Measurements from ENCODE around the gene SLC38A1. TPM values are rescaled to one million over a fixed set of nuclear protein-coding genes. Genes with fewer than 3 reads are reported as not detected.
"Not testable (repeated sequence)": the region's sequence is repeated elsewhere in the genome, so short reads cannot be mapped to it uniquely, and the experiment has no call there.

Gene SLC38A1
- total and polyA plus RNA-seq, 5 experiments from 2014 or later: 255 to 343 (median 308) TPM

- POLR2A ChIA-PET: interaction anchor here (0.5 to 1.3 kb wide), 3 partner anchors 55 to 91 kb away, joined by 3 to 8 read pairs (median 4); partner anchors contain the start of gene SLC38A1
- DNase-seq (no peak), ATAC-seq (no peak)
- Mint-ChIP-seq H3K4me3 (peak overlapping the region in 3 of 10 donors; percentile 5 to 40 (median 19)), H3K4me1 (peaks cover 22 to 78% (median 52%) of the 10 kb centered on the region in 4 donors), H3K27me3 (no peaks in the 10 kb centered on the region), H3K9me3 (no peaks in the 10 kb centered on the region), H3K27ac (peak overlapping the region; percentile 28 to 91 (median 68)), H3K36me3 (peaks cover 0 to 24% (median 3%) of the 10 kb centered on the region in 3 donors)
These were observed 89.0 kb downstream of the SLC38A1 start for GRCh38 chr12:46179693-46180452.

GRCh38 chr12:46177837-46178608, 90.8 kb downstream of the SLC38A1 start:
- peak overlapping the region; percentile 8 to 95 (median 82) for H3K27ac Mint-ChIP-seq
- peak overlapping the region; percentile 19 to 81 (median 71) for H3K4me3 Mint-ChIP-seq
- no peaks in the 10 kb centered on the region for H3K9me3 Mint-ChIP-seq
- peak; percentile 77 to 92 for ATAC-seq
- H3K4me1 Mint-ChIP-seq: peaks cover 27 to 77% (median 56%) of the 10 kb centered on the region in 4 donors
- DNase-seq: peak in 6 of 10 donors; percentile 23 to 67 (median 35)
- H3K27me3 Mint-ChIP-seq: no peaks in the 10 kb centered on the region
- POLR2A ChIA-PET: interaction anchor here (1.2 to 1.9 kb wide), 3 partner anchors 37 to 193 kb away, joined by 4 to 11 read pairs (median 7); partner anchors contain the start of gene SLC38A1
- peaks cover 0 to 9% (median 3%) of the 10 kb centered on the region in 3 donors for H3K36me3 Mint-ChIP-seq

- POLR2A ChIA-PET: interaction anchor here (1.4 to 1.9 kb wide), 2 partner anchors 92 to 194 kb away, joined by 7 to 11 read pairs; partner anchors contain the start of gene SLC38A1
- H3K27ac Mint-ChIP-seq: peak overlapping the region; percentile 8 to 95 (median 70)
- H3K36me3 Mint-ChIP-seq: peaks cover 0 to 2% (median 0%) of the 10 kb centered on the region in 3 donors
- H3K4me1 Mint-ChIP-seq: peaks cover 27 to 78% (median 56%) of the 10 kb centered on the region in 4 donors
- H3K9me3 Mint-ChIP-seq: no peaks in the 10 kb centered on the region
- H3K4me3 Mint-ChIP-seq: peak overlapping the region in 5 of 10 donors; percentile 3 to 81 (median 50)
- no peak for ATAC-seq
- no peak for DNase-seq
- no peaks in the 10 kb centered on the region for H3K27me3 Mint-ChIP-seq
These were observed 91.8 kb downstream of the SLC38A1 start for GRCh38 chr12:46177025-46177424.

- Mint-ChIP-seq H3K27ac (peak overlapping the region in 6 of 10 donors; percentile 11 to 65 (median 36)), H3K9me3 (no peaks in the 10 kb centered on the region), H3K4me3 (no peak overlapping the region), H3K4me1 (peaks cover 23 to 60% (median 42%) of the 10 kb centered on the region in 4 donors), H3K36me3 (peaks cover 0 to 2% (median 0%) of the 10 kb centered on the region in 3 donors), H3K27me3 (no peaks in the 10 kb centered on the region)
- ATAC-seq (no peak), DNase-seq (no peak)
- POLR2A ChIA-PET: interaction anchor here (1.2 kb wide), 1 partner anchor 93 kb away, joined by 3 read pairs; no protein-coding TSS in a partner anchor
These were observed 93.9 kb downstream of the SLC38A1 start for GRCh38 chr12:46174919-46175318.

GRCh38 chr12:46174061-46174662, 94.7 kb downstream of the SLC38A1 start:
- H3K36me3 Mint-ChIP-seq: peaks cover 0 to 6% (median 0%) of the 10 kb centered on the region in 3 donors
- ATAC-seq: no peak
- DNase-seq: no peak
- no peaks in the 10 kb centered on the region for H3K27me3 Mint-ChIP-seq
- peaks cover 20 to 53% (median 36%) of the 10 kb centered on the region in 4 donors for H3K4me1 Mint-ChIP-seq
- POLR2A ChIA-PET: interaction anchor here (0.6 kb wide), 1 partner anchor 17 kb away, joined by 6 read pairs; no protein-coding TSS in a partner anchor
- H3K4me3 Mint-ChIP-seq: no peak overlapping the region
- peaks cover 0 to under 1% (median 0%) of the 10 kb centered on the region in 9 donors for H3K9me3 Mint-ChIP-seq
- H3K27ac Mint-ChIP-seq: peak overlapping the region in 8 of 10 donors; percentile 12 to 61 (median 27)

GRCh38 chr12:46168426-46168825, 100.4 kb downstream of the SLC38A1 start:
- Mint-ChIP-seq H3K4me1 (peaks cover 4 to 7% (median 6%) of the 10 kb centered on the region in 4 donors), H3K27ac (peak overlapping the region in 2 of 10 donors; percentile 31 to 55), H3K4me3 (no peak overlapping the region), H3K9me3 (peaks cover 0 to 12% (median 0%) of the 10 kb centered on the region in 9 donors), H3K36me3 (peaks cover 0 to 15% (median 13%) of the 10 kb centered on the region in 3 donors), H3K27me3 (no peaks in the 10 kb centered on the region)
- ATAC-seq (no peak), DNase-seq (no peak)
- POLR2A ChIA-PET: interaction anchor here (1.0 kb wide), 1 partner anchor 379 kb away, joined by 3 read pairs; no protein-coding TSS in a partner anchor

GRCh38 chr12:46167412-46167811, 101.4 kb downstream of the SLC38A1 start:
- H3K9me3 Mint-ChIP-seq: peaks cover 0 to 12% (median 0%) of the 10 kb centered on the region in 9 donors
- H3K27me3 Mint-ChIP-seq: no peaks in the 10 kb centered on the region
- ATAC-seq: peak; percentile 44 to 54
- H3K4me1 Mint-ChIP-seq: peaks cover 4 to 6% (median 5%) of the 10 kb centered on the region in 4 donors
- no peak overlapping the region for H3K4me3 Mint-ChIP-seq
- H3K27ac Mint-ChIP-seq: no peak overlapping the region
- DNase-seq: no peak
- POLR2A ChIA-PET: interaction anchor here (0.8 kb wide), 1 partner anchor 11 kb away, joined by 3 read pairs; no protein-coding TSS in a partner anchor
- H3K36me3 Mint-ChIP-seq: peaks cover 0 to 15% (median 13%) of the 10 kb centered on the region in 3 donors

GRCh38 chr12:46165191-46165590, 103.7 kb downstream of the SLC38A1 start:
- no peaks in the 10 kb centered on the region for H3K27me3 Mint-ChIP-seq
- POLR2A ChIA-PET: no interaction called here
- DNase-seq: no peak
- H3K36me3 Mint-ChIP-seq: peaks cover 0 to 15% (median 13%) of the 10 kb centered on the region in 3 donors
- H3K9me3 Mint-ChIP-seq: peaks cover 0 to 12% (median 0%) of the 10 kb centered on the region in 9 donors
- peaks cover 4 to 7% (median 5%) of the 10 kb centered on the region in 4 donors for H3K4me1 Mint-ChIP-seq
- no peak overlapping the region for H3K27ac Mint-ChIP-seq
- no peak overlapping the region for H3K4me3 Mint-ChIP-seq
- no peak for ATAC-seq

- no peak for ATAC-seq
- H3K27ac Mint-ChIP-seq: no peak overlapping the region
- POLR2A ChIA-PET: no interaction called here
- H3K4me1 Mint-ChIP-seq: peaks cover 0 to 7% (median 6%) of the 10 kb centered on the region in 4 donors
- no peaks in the 10 kb centered on the region for H3K27me3 Mint-ChIP-seq
- peaks cover 0 to 13% (median 10%) of the 10 kb centered on the region in 3 donors for H3K36me3 Mint-ChIP-seq
- peaks cover 0 to 12% (median 0%) of the 10 kb centered on the region in 9 donors for H3K9me3 Mint-ChIP-seq
- DNase-seq: no peak
- no peak overlapping the region for H3K4me3 Mint-ChIP-seq
These were observed 104.6 kb downstream of the SLC38A1 start for GRCh38 chr12:46164186-46164761.

GRCh38 chr12:46162549-46163076, 106.2 kb downstream of the SLC38A1 start:
- ATAC-seq, H3K27ac Mint-ChIP-seq, H3K27me3 Mint-ChIP-seq, H3K9me3 Mint-ChIP-seq, H3K4me3 Mint-ChIP-seq, DNase-seq, H3K36me3 Mint-ChIP-seq, POLR2A ChIA-PET: not testable (repeated sequence)
- H3K4me1 Mint-ChIP-seq: peaks cover 9 to 15% (median 13%) of the 10 kb centered on the region in 4 donors

- POLR2A ChIA-PET: no interaction called here
- DNase-seq: no peak
- H3K27me3 Mint-ChIP-seq: no peaks in the 10 kb centered on the region
- no peak overlapping the region for H3K27ac Mint-ChIP-seq
- no peak overlapping the region for H3K4me3 Mint-ChIP-seq
- H3K9me3 Mint-ChIP-seq: peaks cover 1 to 13% (median 5%) of the 10 kb centered on the region in 9 donors
- ATAC-seq: no peak
- peaks cover 16 to 21% (median 21%) of the 10 kb centered on the region in 4 donors for H3K4me1 Mint-ChIP-seq
- peaks cover 0 to 10% (median 6%) of the 10 kb centered on the region in 3 donors for H3K36me3 Mint-ChIP-seq
These were observed 107.7 kb downstream of the SLC38A1 start for GRCh38 chr12:46160981-46161690.

Data from naive thymus-derived CD8-positive, alpha-beta T cell (primary cell).